ENCODE data around the gene ANOS1. TPM values are rescaled to one million over a fixed set of nuclear protein-coding genes. Genes with fewer than 3 reads are reported as not detected.

The ANOS1 gene
- polyA plus RNA-seq, 1 of the 3 experiments (the other 2 are of a cell fraction), result under 0.01 TPM

DNA sequence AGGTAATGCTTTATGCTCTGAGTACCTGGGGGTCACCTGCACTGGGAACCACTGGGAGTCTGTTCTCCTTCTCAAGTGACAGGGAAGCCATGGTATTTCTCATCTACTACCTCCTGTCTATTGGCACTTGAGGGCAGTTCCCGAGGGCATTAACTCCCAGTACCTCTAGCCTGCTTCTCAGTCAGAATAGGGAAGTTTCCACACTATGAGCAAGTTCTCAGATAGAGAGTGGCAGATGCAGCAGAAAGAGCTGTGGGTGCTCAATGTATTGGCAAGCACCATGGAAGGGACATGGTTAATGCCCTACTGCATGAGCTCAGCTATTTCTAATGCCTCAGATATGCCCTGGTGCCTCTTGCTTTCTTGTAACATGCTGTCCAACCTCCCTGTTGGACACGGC lies 74.1 kb downstream of the ANOS1 start:
- no peak overlapping the region for H3K4me3 ChIP-seq (ENCODE audit: low read depth in 2 of 2, low read length in 1 of 2)
- no peaks in the 10 kb centered on the region for H3K27me3 ChIP-seq (ENCODE audit: insufficient read depth)
- no peaks in the 10 kb centered on the region for H4K20me1 ChIP-seq (ENCODE audit: insufficient read depth)
- no peaks in the 10 kb centered on the region for H3K9me3 ChIP-seq
- H3K27ac ChIP-seq (ENCODE audit: low read depth in 2 of 2, low read length in 1 of 2), result no peak overlapping the region
- H3K79me2 ChIP-seq (ENCODE audit: insufficient read depth), result no peaks in the 10 kb centered on the region
- 4% methylated on average over 2 of the region's 2 CpGs for WGBS (ENCODE audit: low lambda C conversion rate)
- H3F3A ChIP-seq (replicated peaks; ENCODE audit: insufficient read depth), result no peaks in the 10 kb centered on the region
- no peaks in the 10 kb centered on the region for H3K4me1 ChIP-seq (ENCODE audit: control insufficient read depth in 1 of 2, insufficient read depth in 2 of 2, low read depth in 1 of 2, low read length in 1 of 2)
- H3K9ac ChIP-seq, result no peak overlapping the region
- no peak overlapping the region for H2AFZ ChIP-seq (ENCODE audit: low read depth)
- no peaks in the 10 kb centered on the region for H3K9me2 ChIP-seq
- H3K4me2 ChIP-seq, result no peak overlapping the region
- no peak for DNase-seq
- TF ChIP-seq RAD21 (IDR thresholded peaks at IDR 0.05; ENCODE audit: low read length), result no peak
- TF ChIP-seq, protein P1, sequence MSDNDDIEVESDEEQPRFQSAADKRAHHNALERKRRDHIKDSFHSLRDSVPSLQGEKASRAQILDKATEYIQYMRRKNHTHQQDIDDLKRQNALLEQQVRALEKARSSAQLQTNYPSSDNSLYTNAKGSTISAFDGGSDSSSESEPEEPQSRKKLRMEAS (IDR thresholded peaks at IDR 0.05; ENCODE audit: low read depth), result no peak
- no peak for TF ChIP-seq FOXM1 (IDR thresholded peaks at IDR 0.05; ENCODE audit: low read depth)
- no peak for TF ChIP-seq YY1 (IDR thresholded peaks at IDR 0.05; ENCODE audit: low read depth)
- no peak for TF ChIP-seq EZH2phosphoT487 (IDR thresholded peaks at IDR 0.05; ENCODE audit: borderline replicate concordance, low read depth)
- no peak for TF ChIP-seq CHD2 (IDR thresholded peaks at IDR 0.05; ENCODE audit: low read length, partially characterized antibody)
- TF ChIP-seq RCOR1 (IDR thresholded peaks at IDR 0.05; ENCODE audit: low read length), result no peak
- TF ChIP-seq, protein P2, sequence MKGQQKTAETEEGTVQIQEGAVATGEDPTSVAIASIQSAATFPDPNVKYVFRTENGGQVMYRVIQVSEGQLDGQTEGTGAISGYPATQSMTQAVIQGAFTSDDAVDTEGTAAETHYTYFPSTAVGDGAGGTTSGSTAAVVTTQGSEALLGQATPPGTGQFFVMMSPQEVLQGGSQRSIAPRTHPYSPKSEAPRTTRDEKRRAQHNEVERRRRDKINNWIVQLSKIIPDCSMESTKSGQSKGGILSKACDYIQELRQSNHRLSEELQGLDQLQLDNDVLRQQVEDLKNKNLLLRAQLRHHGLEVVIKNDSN (IDR thresholded peaks at IDR 0.05; ENCODE audit: borderline replicate concordance, low read depth), result no peak
- H3K36me3 ChIP-seq (replicated peaks in 1 of 2; ENCODE audit: control insufficient read depth in 1 of 2, insufficient read depth in 2 of 2, low read length in 1 of 2), result no peaks in the 10 kb centered on the region
- POLR2A ChIA-PET, result no interaction called here
- CTCF ChIA-PET, result no interaction called here

DNA sequence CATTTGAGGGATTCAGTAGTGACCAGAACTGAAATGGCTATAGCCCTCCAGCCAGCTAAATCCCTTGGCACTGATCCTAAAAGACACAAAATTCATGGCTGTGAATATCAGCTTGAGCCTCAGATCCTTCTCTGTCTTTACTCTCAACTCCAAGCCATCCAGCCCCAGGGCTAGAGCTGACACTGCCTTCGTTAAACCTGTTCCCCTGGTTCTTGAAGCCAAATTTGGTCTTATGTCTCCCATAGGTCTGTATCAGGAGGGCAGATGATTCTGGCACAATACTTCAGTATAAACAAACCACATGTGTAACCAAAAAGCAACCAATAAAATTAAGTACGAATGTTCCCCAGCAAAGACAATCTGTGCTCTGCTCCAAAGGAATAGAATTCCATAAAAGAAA lies 78.0 kb downstream of the ANOS1 start:
- H3K4me3 ChIP-seq (ENCODE audit: low read depth in 2 of 2, low read length in 1 of 2), result no peak overlapping the region
- H3K9me2 ChIP-seq, result no peaks in the 10 kb centered on the region
- no peaks in the 10 kb centered on the region for H3K36me3 ChIP-seq (replicated peaks in 1 of 2; ENCODE audit: control insufficient read depth in 1 of 2, insufficient read depth in 2 of 2, low read length in 1 of 2)
- TF ChIP-seq USF2 (IDR thresholded peaks at IDR 0.05; ENCODE audit: borderline replicate concordance, low read depth, low read length) (no peak), TAF1 (IDR thresholded peaks at IDR 0.05; ENCODE audit: borderline replicate concordance, low read depth, low read length) (no peak), IRF3 (IDR thresholded peaks at IDR 0.05; ENCODE audit: low read depth, low read length) (no peak), CHD2 (IDR thresholded peaks at IDR 0.05; ENCODE audit: low read length, partially characterized antibody) (no peak), MEF2A (IDR thresholded peaks at IDR 0.05; ENCODE audit: borderline replicate concordance, low read depth) (no peak), TCF12 (IDR thresholded peaks at IDR 0.05) (no peak), ELF1 (IDR thresholded peaks at IDR 0.05) (no peak), NFIC (IDR thresholded peaks at IDR 0.05; ENCODE audit: borderline replicate concordance) (no peak), FOXM1 (IDR thresholded peaks at IDR 0.05; ENCODE audit: low read depth) (no peak), YY1 (IDR thresholded peaks at IDR 0.05; ENCODE audit: low read depth) (no peak), JUND (IDR thresholded peaks at IDR 0.05) (no peak), GATA2 (CRISPR knock-in tag; IDR thresholded peaks at IDR 0.05) (no peak), RCOR1 (IDR thresholded peaks at IDR 0.05; ENCODE audit: low read length) (no peak), RXRA (IDR thresholded peaks at IDR 0.05; ENCODE audit: borderline replicate concordance, low read depth) (no peak), TEAD4 (IDR thresholded peaks at IDR 0.05; ENCODE audit: borderline replicate concordance, insufficient read depth) (no peak), PBX3 (IDR thresholded peaks at IDR 0.05) (no peak)
- TF ChIP-seq, protein P2 (IDR thresholded peaks at IDR 0.05; ENCODE audit: borderline replicate concordance, low read depth), result no peak
- no peaks in the 10 kb centered on the region for H3K27me3 ChIP-seq (ENCODE audit: insufficient read depth)
- DNase-seq, result no peak
- no peaks in the 10 kb centered on the region for H3K79me2 ChIP-seq (ENCODE audit: insufficient read depth)
- H3F3A ChIP-seq (replicated peaks; ENCODE audit: insufficient read depth), result no peaks in the 10 kb centered on the region
- no peak overlapping the region for H3K27ac ChIP-seq (ENCODE audit: low read depth in 2 of 2, low read length in 1 of 2)
- WGBS (ENCODE audit: low lambda C conversion rate), result 2% methylated on average over 2 of the region's 2 CpGs
- no peaks in the 10 kb centered on the region for H4K20me1 ChIP-seq (ENCODE audit: insufficient read depth)
- POLR2A ChIA-PET, result no interaction called here
- H3K9ac ChIP-seq, result no peak overlapping the region
- no peak overlapping the region for H2AFZ ChIP-seq (ENCODE audit: low read depth)
- H3K9me3 ChIP-seq, result no peaks in the 10 kb centered on the region
- CTCF ChIA-PET, result interaction anchor here (1.2 kb wide), 1 partner anchor 23 kb away, joined by 3 read pairs; no protein-coding TSS in a partner anchor
- no peak overlapping the region for H3K4me2 ChIP-seq
- H3K4me1 ChIP-seq (ENCODE audit: control insufficient read depth in 1 of 2, insufficient read depth in 2 of 2, low read depth in 1 of 2, low read length in 1 of 2), result no peaks in the 10 kb centered on the region
